SU-DHL-6 (cell line): ENCODE measurements around the gene GABPA.

Experiments used
- CTCF ChIP-seq: fragments of 200-600 bp; sonication (generic); IDR thresholded peaks from one replicate; pipeline ENCODE4 v1.5.1; 2017; ENCODE audit warnings: antibody characterized with exemption, mild to moderate bottlenecking, low read length, moderate library complexity; ENCODE audit not compliant: insufficient read depth, poor library complexity, severe bottlenecking
- EZH2phosphoT487 ChIP-seq: fragments of 200-600 bp; sonication (generic), shearing (Covaris generic); conservative IDR thresholded peaks from 2 replicates; pipeline ENCODE4 v1.6.1; 2018; ENCODE audit warnings: mild to moderate bottlenecking, antibody characterized with exemption, low read length, moderate library complexity, mixed read lengths

- TF ChIP-seq EZH2phosphoT487: no peak
- TF ChIP-seq CTCF: no peak
These were observed 37.9 kb downstream of the GABPA start for GRCh38 chr21:25772686-25773085.
